Right ventricle myocardium superior (tissue), 1 donor: ENCODE data around the gene PLCH1. TPM values are rescaled to one million over a fixed set of nuclear protein-coding genes. Genes with fewer than 3 reads are reported as not detected.

ENCODE experiments used
- ATAC-seq: fragments of 200-7000 bp; cut with Tn5 transposase; one replicate; pipeline ENCODE4 v1.9.1; 2020; ENCODE audit warnings: mild to moderate bottlenecking; ENCODE audit not compliant: poor library complexity
- DNase-seq: peaks from one replicate; pipeline ENCODE4 v3.0.0-alpha.2; 2020
- intact Hi-C: fragments of 100-400 bp; cut with DNase I; formaldehyde crosslinking; loops from one replicate; pipeline ENCODE4 v1.11.2; 2022
- long read RNA-seq: library from polyadenylated mRNA; unstranded; transcript quantifications from one replicate; pipeline ENCODE4 v2.0.0, GENCODE V29; 2021
- total RNA-seq: library from RNA; stranded (reverse); fragmentation: NEBNext Ultra II Directional; extraction: Animal tissue kit (Norgen Biotek cat#: 25700); gene quantifications from one replicate; pipeline ENCODE4 v1.2.1, GENCODE V29; 2021
- donor health status: DM: no; HTN: yes; CAD: no; lungs with severe emphysema.

Gene PLCH1, protein sequence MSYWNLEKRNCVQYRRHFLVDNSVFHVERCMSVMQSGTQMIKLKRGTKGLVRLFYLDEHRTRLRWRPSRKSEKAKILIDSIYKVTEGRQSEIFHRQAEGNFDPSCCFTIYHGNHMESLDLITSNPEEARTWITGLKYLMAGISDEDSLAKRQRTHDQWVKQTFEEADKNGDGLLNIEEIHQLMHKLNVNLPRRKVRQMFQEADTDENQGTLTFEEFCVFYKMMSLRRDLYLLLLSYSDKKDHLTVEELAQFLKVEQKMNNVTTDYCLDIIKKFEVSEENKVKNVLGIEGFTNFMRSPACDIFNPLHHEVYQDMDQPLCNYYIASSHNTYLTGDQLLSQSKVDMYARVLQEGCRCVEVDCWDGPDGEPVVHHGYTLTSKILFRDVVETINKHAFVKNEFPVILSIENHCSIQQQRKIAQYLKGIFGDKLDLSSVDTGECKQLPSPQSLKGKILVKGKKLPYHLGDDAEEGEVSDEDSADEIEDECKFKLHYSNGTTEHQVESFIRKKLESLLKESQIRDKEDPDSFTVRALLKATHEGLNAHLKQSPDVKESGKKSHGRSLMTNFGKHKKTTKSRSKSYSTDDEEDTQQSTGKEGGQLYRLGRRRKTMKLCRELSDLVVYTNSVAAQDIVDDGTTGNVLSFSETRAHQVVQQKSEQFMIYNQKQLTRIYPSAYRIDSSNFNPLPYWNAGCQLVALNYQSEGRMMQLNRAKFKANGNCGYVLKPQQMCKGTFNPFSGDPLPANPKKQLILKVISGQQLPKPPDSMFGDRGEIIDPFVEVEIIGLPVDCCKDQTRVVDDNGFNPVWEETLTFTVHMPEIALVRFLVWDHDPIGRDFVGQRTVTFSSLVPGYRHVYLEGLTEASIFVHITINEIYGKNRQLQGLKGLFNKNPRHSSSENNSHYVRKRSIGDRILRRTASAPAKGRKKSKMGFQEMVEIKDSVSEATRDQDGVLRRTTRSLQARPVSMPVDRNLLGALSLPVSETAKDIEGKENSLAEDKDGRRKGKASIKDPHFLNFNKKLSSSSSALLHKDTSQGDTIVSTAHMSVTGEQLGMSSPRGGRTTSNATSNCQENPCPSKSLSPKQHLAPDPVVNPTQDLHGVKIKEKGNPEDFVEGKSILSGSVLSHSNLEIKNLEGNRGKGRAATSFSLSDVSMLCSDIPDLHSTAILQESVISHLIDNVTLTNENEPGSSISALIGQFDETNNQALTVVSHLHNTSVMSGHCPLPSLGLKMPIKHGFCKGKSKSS (N-terminal part only)
- total RNA-seq = 1.3 TPM
- long read RNA-seq, partial matches to known transcripts = 0 of 3 reads
- long read RNA-seq, other reads (novel, unspliced or antisense) = 3 of 3 reads

- ATAC-seq (peak; percentile 93), DNase-seq (peak; percentile 73)
- intact Hi-C loops = no loop called here
Observed at GRCh38 chr3:155744626-155745324, at the start of gene PLCH1. PLCH1 (minus strand) TSS chr3:155745071; CDS start chr3:155704224, 40,847 bp downstream.

DNA sequence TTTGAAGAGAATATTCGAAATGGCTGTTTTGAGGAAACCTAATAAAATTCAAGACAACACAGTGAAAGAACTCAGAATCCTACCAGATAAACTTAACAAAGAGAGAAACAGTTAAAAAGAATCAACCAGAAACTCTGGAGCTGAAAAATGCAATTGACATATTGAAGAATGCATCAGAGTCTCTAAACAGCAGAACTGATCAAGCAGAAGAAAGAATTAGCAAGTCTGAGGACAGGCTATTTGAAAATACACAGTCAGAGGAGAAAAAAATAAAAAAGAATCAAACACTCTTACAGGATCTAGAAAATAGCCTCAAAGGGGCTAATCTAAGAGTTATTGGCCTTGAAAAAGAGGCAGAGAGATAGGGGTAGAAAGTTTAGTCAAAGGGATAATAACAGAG is 47.7 kb upstream of the PLCH1 start:
- intact Hi-C loops = no loop called here
- ATAC-seq (no peak), DNase-seq (no peak)

DNA sequence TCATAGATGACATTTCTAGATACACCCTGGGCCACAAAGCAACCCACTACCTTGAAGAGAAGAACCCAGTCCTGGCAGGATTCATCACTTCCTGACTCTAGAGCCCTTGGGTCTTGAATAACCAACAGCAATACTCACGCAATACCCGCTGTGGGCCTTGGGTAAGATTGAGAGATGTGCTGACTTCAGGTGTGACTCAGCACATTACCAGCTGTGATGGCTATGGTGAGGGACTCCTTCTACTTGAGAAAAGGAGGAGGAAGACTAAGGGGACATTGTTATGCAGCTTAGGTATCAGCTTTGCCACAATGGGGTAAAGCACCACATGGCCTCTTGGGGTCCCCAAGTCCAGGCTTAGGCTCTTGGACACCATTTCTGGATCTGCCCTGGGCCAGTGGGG is 46.3 kb upstream of the PLCH1 start:
- intact Hi-C loops = no loop called here
- no peak for DNase-seq

GRCh38 chr3:155790272-155790925 is 45.5 kb upstream of the PLCH1 start:
- DNase-seq (no peak), ATAC-seq (no peak)
- intact Hi-C loops = no loop called here

More for the DNA sequence above, 46.3 kb upstream of the PLCH1 start:
- ATAC-seq = no peak

DNA sequence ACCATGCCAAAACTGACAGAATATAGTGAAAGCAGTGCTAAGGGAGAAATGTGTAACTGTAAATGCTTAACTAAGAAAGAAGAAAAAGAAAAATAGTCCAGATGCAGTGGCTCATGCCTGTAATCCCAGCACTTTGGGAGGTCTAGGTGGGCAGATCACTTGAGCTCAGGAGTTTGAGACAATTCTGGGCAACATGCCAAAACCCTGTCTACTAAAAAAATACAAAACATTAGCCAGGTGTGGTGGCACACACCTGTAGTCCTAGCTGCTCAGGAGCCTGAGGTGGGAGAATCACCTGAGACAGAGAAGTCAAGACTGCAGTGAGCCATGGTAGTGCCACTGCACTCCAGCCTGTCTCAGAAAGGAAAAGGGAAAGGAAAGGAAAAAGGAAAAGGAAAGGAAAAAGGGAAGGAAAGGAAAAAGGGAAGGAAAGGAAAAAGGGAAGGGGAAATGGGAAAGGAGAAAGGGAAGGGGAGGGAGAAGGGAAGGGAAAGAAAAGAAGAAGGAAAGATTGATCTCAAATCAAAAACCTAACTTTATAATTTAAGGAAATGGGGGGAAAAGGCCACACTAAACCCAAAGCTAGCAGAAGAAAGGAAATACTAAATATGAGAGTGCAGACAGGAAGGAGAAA is 40.9 kb upstream of the PLCH1 start:
- ATAC-seq (no peak), DNase-seq (no peak)
- intact Hi-C loops = no loop called here

DNA sequence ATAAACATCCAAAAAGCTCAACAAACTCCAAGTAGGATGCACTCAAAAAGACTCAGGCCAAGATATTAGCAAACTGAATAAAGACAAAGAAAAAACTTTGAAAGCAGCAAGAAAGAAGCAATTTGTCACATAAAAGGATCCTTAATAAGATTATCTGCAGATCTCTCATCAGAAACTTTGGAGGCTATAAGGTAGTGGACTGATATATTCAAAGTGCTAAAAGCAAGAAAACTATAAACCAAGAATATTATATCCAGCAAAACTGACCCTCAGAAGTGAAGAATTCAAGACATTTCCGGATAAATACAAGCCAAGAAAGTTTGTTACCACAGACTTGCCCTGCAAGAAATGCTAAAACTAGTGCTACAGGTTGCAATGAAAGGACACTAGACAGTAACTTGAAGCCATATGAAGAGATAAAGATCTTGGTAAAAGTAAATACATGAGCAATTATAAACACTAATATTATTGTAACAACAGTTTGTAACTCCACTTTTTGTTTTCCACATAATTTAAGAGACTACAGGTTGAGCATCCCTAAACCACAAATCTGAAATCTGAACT is 37.6 kb upstream of the PLCH1 start:
- ATAC-seq (no peak), DNase-seq (no peak)
- intact Hi-C loops = no loop called here

- ATAC-seq (no peak), DNase-seq (no peak)
- intact Hi-C loops = no loop called here
Observed at GRCh38 chr3:155780291-155780690, 35.4 kb upstream of the PLCH1 start.

GRCh38 chr3:155778462-155778861 is 33.6 kb upstream of the PLCH1 start:
- intact Hi-C loops = no loop called here
- ATAC-seq (no peak), DNase-seq (no peak)

GRCh38 chr3:155772801-155773200 is 27.9 kb upstream of the PLCH1 start:
- ATAC-seq (no peak), DNase-seq (no peak)
- intact Hi-C loops = no loop called here

DNA sequence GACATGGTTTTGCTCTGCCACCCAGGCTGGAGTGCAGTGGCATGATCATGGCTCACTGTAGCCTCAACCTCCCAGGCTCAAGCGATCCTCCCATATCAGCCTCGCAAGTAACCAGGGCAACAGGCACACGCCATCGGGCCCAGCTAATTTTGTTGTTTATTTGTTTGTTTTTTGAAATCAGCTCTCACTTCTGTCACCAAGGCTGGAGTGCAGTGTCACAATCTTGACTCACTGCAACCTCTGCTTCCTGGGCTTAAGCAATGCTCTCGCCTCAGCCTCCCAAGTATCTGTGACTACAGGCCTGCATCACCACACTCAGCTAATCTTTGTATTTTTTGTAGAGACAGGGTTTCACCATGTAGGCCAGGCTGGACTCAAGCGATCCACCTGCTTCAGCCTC is 26.3 kb upstream of the PLCH1 start:
- intact Hi-C loops = no loop called here
- ATAC-seq (no peak), DNase-seq (no peak)

DNA sequence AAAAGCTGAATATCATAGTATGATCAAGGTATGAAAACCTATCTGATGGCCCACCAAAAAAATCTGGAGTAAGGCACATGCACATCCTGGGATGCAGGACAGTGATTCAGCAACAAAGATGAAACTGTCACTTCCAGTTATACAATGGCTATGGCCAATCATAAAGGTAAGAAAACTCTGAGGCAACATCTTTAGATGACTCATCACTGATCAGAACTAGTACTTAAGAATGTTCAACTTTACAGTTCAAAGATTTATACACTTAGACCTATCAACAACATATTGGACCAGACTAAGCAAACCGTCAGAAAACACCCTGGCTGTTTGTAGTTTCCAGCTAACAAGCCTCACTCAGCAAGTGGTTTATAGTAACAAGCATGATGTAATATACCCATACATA is 21.3 kb upstream of the PLCH1 start:
- intact Hi-C loops = no loop called here
- DNase-seq = no peak
- ATAC-seq = no peak

- DNase-seq (no peak), ATAC-seq (no peak)
- intact Hi-C loops = no loop called here
Observed at GRCh38 chr3:155763870-155764463, 19.1 kb upstream of the PLCH1 start.

- intact Hi-C loops = no loop called here
- no peak for DNase-seq
- no peak for ATAC-seq
Observed at GRCh38 chr3:155760653-155761052, 15.8 kb upstream of the PLCH1 start.

- ATAC-seq (no peak), DNase-seq (no peak)
- intact Hi-C loops = loop anchor here (10.0 kb wide), 1 partner anchor 117 kb away; the partner anchor contains the start of gene GMPS
Observed at GRCh38 chr3:155757577-155757976, 12.7 kb upstream of the PLCH1 start.

DNA sequence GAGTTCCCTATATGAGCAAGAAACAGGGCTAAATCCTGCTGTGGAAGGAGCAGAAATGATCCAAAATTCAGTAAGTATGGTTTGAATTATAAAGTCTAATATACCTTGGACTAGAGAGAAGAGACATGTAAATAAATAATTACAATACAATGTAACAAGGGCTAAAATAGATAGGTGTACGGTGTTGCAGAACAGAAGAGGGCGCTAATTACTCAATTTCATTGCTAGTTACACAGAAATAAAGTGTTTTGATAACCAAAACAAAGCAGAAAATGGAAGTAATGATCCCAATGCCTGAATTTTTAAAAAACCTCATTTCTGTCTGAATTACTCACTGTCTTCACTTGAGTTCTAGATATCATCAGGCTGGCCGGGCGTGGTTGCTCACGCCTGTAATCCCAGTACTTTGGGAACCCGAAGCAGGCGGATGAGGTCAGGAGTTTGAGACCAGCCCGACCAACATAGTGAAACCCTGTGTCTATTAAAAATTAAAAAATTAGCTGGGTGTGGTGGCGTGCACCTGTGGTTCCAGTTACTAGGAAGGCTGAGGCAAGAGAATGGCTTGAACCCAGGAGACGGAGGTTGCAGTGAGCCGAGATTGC is 8.3 kb upstream of the PLCH1 start:
- DNase-seq = no peak
- intact Hi-C loops = loop anchor here (10.0 kb wide), 1 partner anchor 122 kb away; the partner anchor contains the start of gene GMPS
- ATAC-seq = no peak

DNA sequence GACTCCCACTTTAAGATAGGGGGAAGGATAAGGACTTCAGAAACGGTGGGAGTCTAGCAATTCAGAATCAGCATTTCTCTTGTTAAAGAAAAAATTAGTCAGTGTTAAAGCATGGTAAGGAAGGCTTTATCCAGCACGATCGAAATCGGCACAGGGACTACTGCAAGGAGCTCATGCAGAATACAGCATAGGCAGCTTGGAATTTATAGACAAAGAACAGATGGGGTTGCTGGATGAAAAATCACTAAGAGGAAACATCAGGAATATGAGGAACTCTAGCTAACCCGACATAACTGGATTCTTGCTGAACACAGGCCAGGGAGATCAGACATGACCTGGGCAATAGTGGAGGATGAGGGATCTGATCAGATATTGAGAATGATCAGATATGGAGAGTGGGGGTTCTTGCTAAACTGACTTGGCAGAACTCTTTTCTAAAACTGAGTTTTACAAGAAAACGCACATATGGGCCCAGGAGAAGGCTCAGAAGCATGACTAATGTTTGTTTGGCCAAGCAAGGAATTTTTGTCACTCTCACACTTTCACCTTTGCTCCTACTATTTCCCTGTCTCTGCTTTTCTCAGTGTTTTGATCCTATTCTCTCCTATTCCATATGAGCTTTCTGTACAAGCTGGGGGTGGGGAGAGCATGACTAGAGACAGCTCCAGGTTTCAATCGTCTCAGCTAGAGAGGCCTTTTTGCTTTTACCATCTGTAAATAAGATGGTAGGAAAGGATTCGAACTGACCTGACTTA is 3.9 kb upstream of the PLCH1 start:
- no peak for DNase-seq
- intact Hi-C loops = no loop called here
- ATAC-seq = no peak
